GM12801 (cell line): ENCODE measurements around the gene CIZ1.

ENCODE experiments used
- CTCF ChIP-seq: IDR thresholded peaks from one replicate; pipeline ENCODE4 v1.5.1; 2011; ENCODE audit warnings: control low read depth; ENCODE audit not compliant: insufficient read length; ENCODE audit errors: extremely low read depth

The CIZ1 gene

GRCh38 chr9:128146591-128147120 lies 44.7 kb downstream of the CIZ1 start:
- TF ChIP-seq CTCF, result no peak

GRCh38 chr9:128145951-128146351 lies 45.4 kb downstream of the CIZ1 start:
- no peak for TF ChIP-seq CTCF

GRCh38 chr9:128145536-128145935 lies 45.8 kb downstream of the CIZ1 start:
- no peak for TF ChIP-seq CTCF

GRCh38 chr9:128144239-128145181 lies 46.9 kb downstream of the CIZ1 start:
- no peak for TF ChIP-seq CTCF

GRCh38 chr9:128143525-128144238 lies 47.7 kb downstream of the CIZ1 start:
- TF ChIP-seq CTCF, result no peak

- no peak for TF ChIP-seq CTCF
Measured at GRCh38 chr9:128142596-128142995, 48.8 kb downstream of the CIZ1 start.

GRCh38 chr9:128142061-128142460 lies 49.3 kb downstream of the CIZ1 start:
- TF ChIP-seq CTCF, result no peak
